GM23338 (cell line): ENCODE results near the gene CX3CL1. TPM values are rescaled to one million over a fixed set of nuclear protein-coding genes. Genes with fewer than 3 reads are reported as not detected.

ENCODE experiments used
- ATAC-seq: fragments of 200-7000 bp; cut with Tn5 transposase; 3 replicates; pipeline ENCODE4 v1.9.1; 2020
- DNase-seq: peaks from one replicate; pipeline ENCODE4 v3.0.0-alpha.2; 2015; ENCODE audit warnings: low spot score
- H2AFZ ChIP-seq: fragments of 200-600 bp; sonication (generic); 2 replicates; pipeline ENCODE4 v1.8.0; 2016; ENCODE audit warnings: antibody characterized with exemption, mild to moderate bottlenecking, moderate library complexity
- H3F3A ChIP-seq: fragments of 200-600 bp; sonication (generic); replicated peaks from 2 replicates; pipeline ENCODE4 v1.8.0; 2017; ENCODE audit warnings: antibody characterized with exemption, mixed run types, low read depth
- H3K27ac ChIP-seq: fragments of 200-600 bp; sonication (generic); 2 replicates; pipeline ENCODE4 v1.6.1; 2016; ENCODE audit warnings: low read depth
- H3K27me3 ChIP-seq: fragments of 200-600 bp; sonication (generic); 2 replicates; pipeline ENCODE4 v1.8.0; 2016; ENCODE audit warnings: mild to moderate bottlenecking, mixed run types, moderate library complexity; ENCODE audit not compliant: insufficient read depth
- H3K36me3 ChIP-seq: fragments of 200-600 bp; sonication (generic); 2 replicates; pipeline ENCODE4 v1.8.0; 2016; ENCODE audit warnings: mild to moderate bottlenecking; ENCODE audit not compliant: insufficient read depth
- H3K4me1 ChIP-seq: fragments of 200-600 bp; sonication (generic); 2 replicates; pipeline ENCODE4 v1.8.0; 2016; ENCODE audit warnings: mild to moderate bottlenecking, moderate library complexity; ENCODE audit not compliant: insufficient read depth
- H3K4me2 ChIP-seq: fragments of 200-600 bp; sonication (generic); 2 replicates; pipeline ENCODE4 v1.7.1; 2017; ENCODE audit warnings: mixed run types
- H3K4me3 ChIP-seq: fragments of 200-600 bp; sonication (generic); 2 replicates; pipeline ENCODE4 v1.6.1; 2016; ENCODE audit warnings: mixed run types
- H3K79me2 ChIP-seq: fragments of 200-600 bp; sonication (generic); replicated peaks from 2 replicates; pipeline ENCODE4 v1.8.0; 2017; ENCODE audit warnings: mild to moderate bottlenecking; ENCODE audit not compliant: insufficient read depth
- H3K9me2 ChIP-seq: fragments of 200-600 bp; sonication (generic); 2 replicates; pipeline ENCODE4 v1.8.0; 2017; ENCODE audit not compliant: insufficient read depth
- H4K20me1 ChIP-seq: fragments of 200-600 bp; sonication (generic); replicated peaks from 2 replicates; pipeline ENCODE4 v1.8.0; 2017; ENCODE audit warnings: mild to moderate bottlenecking; ENCODE audit not compliant: insufficient read depth
- H3K27ac Mint-ChIP-seq: 2 replicates; pipeline ENCODE4 v1.8.0; 2020; ENCODE audit warnings: inconsistent platforms, mild to moderate bottlenecking, moderate library complexity, mixed read lengths
- H3K27me3 Mint-ChIP-seq: 3 replicates; pipeline ENCODE4 v1.8.0; 2022; ENCODE audit warnings: low read depth, mild to moderate bottlenecking, moderate library complexity, mixed read lengths, inconsistent platforms; ENCODE audit not compliant: insufficient read depth, poor library complexity
- H3K36me3 Mint-ChIP-seq: 3 replicates; pipeline ENCODE4 v1.8.0; 2021; ENCODE audit warnings: low read depth, mild to moderate bottlenecking, inconsistent platforms, moderate library complexity, mixed read lengths
- H3K4me1 Mint-ChIP-seq: 3 replicates; pipeline ENCODE4 v1.8.0; 2020; ENCODE audit warnings: mild to moderate bottlenecking, inconsistent platforms, mixed read lengths
- H3K4me3 Mint-ChIP-seq: 3 replicates; pipeline ENCODE4 v1.8.0; 2021; ENCODE audit warnings: moderate library complexity, mild to moderate bottlenecking, inconsistent platforms, mixed read lengths
- H3K9me3 Mint-ChIP-seq: 3 replicates; pipeline ENCODE4 v1.8.0; 2020; ENCODE audit warnings: moderate library complexity, mild to moderate bottlenecking, inconsistent platforms, mixed read lengths
- CREB1 ChIP-seq: fragments of 250-450 bp; sonication (Bioruptor Pico); IDR thresholded peaks from 2 replicates; pipeline ENCODE4 v1.5.0; 2020; ENCODE audit warnings: low read depth, mild to moderate bottlenecking, moderate library complexity
- CTCF ChIP-seq, 2 experiments: fragments of 200-600 bp in 1 of 2; sonication (generic) in 1 of 2; conservative IDR thresholded peaks; 2 replicates each; pipeline versions ENCODE4 v1.5.1 to v1.6.1; 2016 to 2017; ENCODE audit warnings: antibody characterized with exemption in 2 of 2, low read depth in 2 of 2, mild to moderate bottlenecking in 2 of 2, moderate library complexity in 1 of 2
- EZH2 ChIP-seq: fragments of 200-600 bp; sonication (generic); IDR thresholded peaks from one replicate; pipeline ENCODE4 v1.8.0; 2017; ENCODE audit warnings: antibody characterized with exemption, mild to moderate bottlenecking, low read depth; ENCODE audit not compliant: unreplicated experiment
- EZH2phosphoT487 ChIP-seq: fragments of 200-600 bp; sonication (generic); IDR thresholded peaks from one replicate; pipeline ENCODE4 v1.8.1; 2018; ENCODE audit warnings: antibody characterized with exemption; ENCODE audit not compliant: unreplicated experiment
- JUNB ChIP-seq: IDR thresholded peaks from one replicate; pipeline ENCODE4 v1.6.1; 2016; ENCODE audit warnings: antibody characterized with exemption; ENCODE audit not compliant: unreplicated experiment
- NANOG ChIP-seq: IDR thresholded peaks from 2 replicates; pipeline ENCODE4 v1.6.1; 2016; ENCODE audit warnings: antibody characterized with exemption, borderline replicate concordance
- REST ChIP-seq: IDR thresholded peaks from one replicate; pipeline ENCODE4 v1.6.1; 2018; ENCODE audit warnings: antibody characterized with exemption; ENCODE audit not compliant: unreplicated experiment
- STAT1 ChIP-seq: IDR thresholded peaks from one replicate; pipeline ENCODE4 v1.6.1; 2016; ENCODE audit warnings: antibody characterized with exemption; ENCODE audit not compliant: unreplicated experiment
- ZNF114 ChIP-seq: fragments of 250-450 bp; sonication (Bioruptor Pico); IDR thresholded peaks from 2 replicates; pipeline ENCODE4 v1.5.0; 2020; ENCODE audit warnings: mild to moderate bottlenecking, moderate library complexity
- ZNF331 ChIP-seq: fragments of 250-450 bp; sonication (Bioruptor Pico); IDR thresholded peaks from 2 replicates; pipeline ENCODE4 v1.5.0; 2020; ENCODE audit warnings: low read depth, mild to moderate bottlenecking, moderate library complexity
- polyA plus RNA-seq: library from polyadenylated mRNA; unstranded; fragments of >200 nt; fragmentation: Nextera tagmentation; extraction: Ambion mirVana; gene quantifications from 2 replicates; pipeline ENCODE4 v1.2.1, GENCODE V29; 2016
- total RNA-seq: library from RNA; depleted of rRNA; stranded (reverse); fragments of >200 nt; shearing (Covaris generic); gene quantifications from 2 replicates; pipeline ENCODE4 v1.2.3, GENCODE V29; 2014

CX3CL1 gene
- total and polyA plus RNA-seq, 2 experiments from 2014 or later: 0.24 to 2.8 TPM

GRCh38 chr16:57391300-57391699 is 19.0 kb downstream of the CX3CL1 start:
- no peaks in the 10 kb centered on the region for H3K36me3 Mint-ChIP-seq
- 0 out of 2 replicates have a peak, but pooled peaks cover 4% of the 10 kb centered on the region for H3F3A ChIP-seq
- no peak overlapping the region for H3K4me3 Mint-ChIP-seq
- TF ChIP-seq EZH2 (no peak), REST (no peak), NANOG (no peak), STAT1 (no peak), ZNF114 (CRISPR knock-in tag) (no peak), EZH2phosphoT487 (no peak), JUNB (no peak)
- no peak overlapping the region for H3K4me3 ChIP-seq
- DNase-seq (no peak), ATAC-seq (no peak)
- H3K27ac ChIP-seq: no peak overlapping the region
- H3K4me2 ChIP-seq: no peak overlapping the region
- no peaks in the 10 kb centered on the region for H3K9me2 ChIP-seq
- no peaks in the 10 kb centered on the region for H3K79me2 ChIP-seq
- no peaks in the 10 kb centered on the region for H3K27me3 ChIP-seq
- H3K9me3 Mint-ChIP-seq: peaks cover 3% of the 10 kb centered on the region; the same call in 1 of the 3 replicates
- H3K27me3 Mint-ChIP-seq: peaks cover 11% of the 10 kb centered on the region
- H3K27ac Mint-ChIP-seq: no peak overlapping the region
- H3K4me1 ChIP-seq: no peaks in the 10 kb centered on the region
- H3K4me1 Mint-ChIP-seq: peaks cover 3% of the 10 kb centered on the region
- H2AFZ ChIP-seq: no peak overlapping the region
- H3K36me3 ChIP-seq: no peaks in the 10 kb centered on the region
- no peaks in the 10 kb centered on the region for H4K20me1 ChIP-seq

GRCh38 chr16:57391708-57392107 is 19.4 kb downstream of the CX3CL1 start:
- no peak for DNase-seq
- Histone ChIP-seq H3K4me1 (no peaks in the 10 kb centered on the region), H4K20me1 (no peaks in the 10 kb centered on the region), H3F3A (0 out of 2 replicates have a peak, but pooled peaks cover 4% of the 10 kb centered on the region), H2AFZ (no peak overlapping the region), H3K27ac (no peak overlapping the region), H3K9me2 (no peaks in the 10 kb centered on the region), H3K4me2 (no peak overlapping the region), H3K79me2 (no peaks in the 10 kb centered on the region), H3K27me3 (no peaks in the 10 kb centered on the region), H3K4me3 (no peak overlapping the region), H3K36me3 (no peaks in the 10 kb centered on the region)
- H3K4me1 Mint-ChIP-seq: no peaks in the 10 kb centered on the region; the same call in 2 of the 3 replicates
- peaks cover 11% of the 10 kb centered on the region for H3K27me3 Mint-ChIP-seq
- ATAC-seq: no peak
- H3K27ac Mint-ChIP-seq: no peak overlapping the region
- peaks cover 3% of the 10 kb centered on the region; the same call in 1 of the 3 replicates for H3K9me3 Mint-ChIP-seq
- H3K4me3 Mint-ChIP-seq: no peak overlapping the region
- H3K36me3 Mint-ChIP-seq: no peaks in the 10 kb centered on the region
- no peak for TF ChIP-seq STAT1
- no peak for TF ChIP-seq NANOG
- TF ChIP-seq JUNB: no peak
- TF ChIP-seq CREB1 (CRISPR knock-in tag): no peak
- TF ChIP-seq CTCF (conservative IDR thresholded peaks at IDR 0.05; ENCODE audit: low read depth in 2 of 2): no peak
- no peak for TF ChIP-seq REST
- no peak for TF ChIP-seq ZNF331
